Dermis blood vessel endothelial cell (primary cell): ENCODE data around the gene RNFT2. TPM values are rescaled to one million over a fixed set of nuclear protein-coding genes. Genes with fewer than 3 reads are reported as not detected.
"Not testable (repeated sequence)": the region's sequence is repeated elsewhere in the genome, so short reads cannot be mapped to it uniquely, and the experiment has no call there.

ENCODE experiments used
- DNase-seq: peaks from one replicate; pipeline ENCODE4 v3.0.0; 2010
- total RNA-seq: library from RNA; depleted of rRNA; stranded (reverse); fragments of >200 nt; gene quantifications from 2 replicates; pipeline ENCODE4 v1.2.3, GENCODE V29; 2014

Gene RNFT2
- total RNA-seq, 1 donor from 2014 or later = 2.2 TPM

GRCh38 chr12:116710370-116711150 lies 27.6 kb upstream of the RNFT2 start:
- DNase-seq = no peak

- DNase-seq = no peak
These were observed 25.4 kb upstream of the RNFT2 start for GRCh38 chr12:116712458-116713303.

- DNase-seq = no peak
These were observed 24.6 kb upstream of the RNFT2 start for GRCh38 chr12:116713527-116713926.

GRCh38 chr12:116714175-116714574 lies 23.9 kb upstream of the RNFT2 start:
- no peak for DNase-seq

GRCh38 chr12:116717466-116718437 lies 20.4 kb upstream of the RNFT2 start:
- no peak for DNase-seq

GRCh38 chr12:116718655-116719454 lies 19.3 kb upstream of the RNFT2 start:
- peak; percentile 54 for DNase-seq

- no peak for DNase-seq
These were observed 18.2 kb upstream of the RNFT2 start for GRCh38 chr12:116719731-116720528.

GRCh38 chr12:116722245-116722644 lies 15.9 kb upstream of the RNFT2 start:
- DNase-seq = no peak

GRCh38 chr12:116726694-116727093 lies 11.4 kb upstream of the RNFT2 start:
- DNase-seq = peak; percentile 66

- DNase-seq = no peak
These were observed 10.9 kb upstream of the RNFT2 start for GRCh38 chr12:116727261-116727660.

- DNase-seq = no peak
These were observed 10.2 kb upstream of the RNFT2 start for GRCh38 chr12:116727891-116728290.

- DNase-seq = no peak
These were observed 6.3 kb upstream of the RNFT2 start for GRCh38 chr12:116731801-116732200.

- DNase-seq = no peak
These were observed 3.9 kb upstream of the RNFT2 start for GRCh38 chr12:116734156-116734768.

- no peak for DNase-seq
These were observed 3.0 kb upstream of the RNFT2 start for GRCh38 chr12:116735084-116735483.

GRCh38 chr12:116735951-116736599 lies 2.0 kb upstream of the RNFT2 start:
- DNase-seq = peak; percentile 14

- peak; percentile 21 for DNase-seq
These were observed 947 bp upstream of the RNFT2 start for GRCh38 chr12:116736962-116737773.

- no peak for DNase-seq
These were observed 1.3 kb downstream of the RNFT2 start for GRCh38 chr12:116739381-116739887.

GRCh38 chr12:116742787-116743186 lies 4.7 kb downstream of the RNFT2 start:
- DNase-seq = not testable (repeated sequence)

GRCh38 chr12:116744766-116745165 lies 6.7 kb downstream of the RNFT2 start:
- no peak for DNase-seq
